ENCODE measurements around the gene GDAP2.
"Not testable (repeated sequence)": the region's sequence is repeated elsewhere in the genome, so short reads cannot be mapped to it uniquely, and the experiment has no call there.

Gene GDAP2

DNA sequence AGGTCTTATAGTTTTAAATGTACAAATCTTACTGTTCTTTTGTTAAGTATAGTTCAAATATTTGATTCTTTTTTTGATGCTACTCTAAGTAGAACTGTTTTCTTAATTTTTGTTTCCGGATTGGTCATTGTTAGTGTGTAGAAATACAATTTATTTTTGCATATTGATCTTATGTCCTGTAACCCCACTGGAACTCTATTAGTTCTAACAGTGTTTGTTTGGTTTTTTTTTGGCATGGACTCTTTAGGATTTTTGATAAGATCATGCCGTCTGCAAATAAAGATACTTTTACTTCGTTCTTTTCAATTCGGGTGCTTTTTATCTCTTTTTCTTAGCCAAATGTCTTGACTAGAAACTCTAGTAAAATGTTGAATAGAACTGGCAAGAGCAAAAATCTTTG, 26.5 kb downstream of the GDAP2 start:
- in situ Hi-C loops (cut with MboI; ENCODE audit: low sequenced_read_pairs): no loop called here

GRCh38 chr1:117899801-117900200, 29.6 kb downstream of the GDAP2 start:
- in situ Hi-C loops (cut with MboI; ENCODE audit: low sequenced_read_pairs): no loop called here

GRCh38 chr1:117897551-117897950, 31.9 kb downstream of the GDAP2 start:
- in situ Hi-C loops (cut with MboI; ENCODE audit: low sequenced_read_pairs): no loop called here

DNA sequence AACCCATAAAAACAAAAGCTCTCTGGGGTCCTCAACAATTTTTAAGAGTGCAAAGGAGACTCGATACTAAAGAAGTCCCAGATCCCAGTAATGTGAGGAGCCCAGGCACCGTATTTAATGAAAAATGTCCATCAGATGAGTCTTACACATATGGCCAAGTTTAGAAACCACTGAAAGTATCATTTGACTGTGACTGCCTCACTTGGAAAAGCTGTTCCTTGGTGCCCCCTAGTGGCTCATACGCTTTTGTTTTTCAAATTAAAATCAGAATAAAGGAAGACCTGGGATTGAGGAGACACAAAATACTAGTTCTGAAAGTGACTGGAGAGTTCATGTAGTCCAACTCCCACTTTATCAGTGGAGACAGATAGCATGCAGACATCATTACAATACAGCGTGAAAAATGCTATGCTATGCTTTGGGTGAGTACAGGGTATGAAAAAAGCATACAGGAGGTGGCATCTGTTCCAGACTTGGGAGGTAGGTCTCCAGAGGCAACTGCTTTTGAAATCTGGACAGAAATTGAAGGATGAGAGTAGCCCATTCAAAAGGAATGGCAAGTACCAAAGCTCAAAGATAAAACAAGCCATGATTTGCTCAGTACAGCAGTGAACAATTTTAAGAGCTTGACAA, 33.8 kb downstream of the GDAP2 start:
- in situ Hi-C loops (cut with MboI; ENCODE audit: low sequenced_read_pairs): no loop called here

DNA sequence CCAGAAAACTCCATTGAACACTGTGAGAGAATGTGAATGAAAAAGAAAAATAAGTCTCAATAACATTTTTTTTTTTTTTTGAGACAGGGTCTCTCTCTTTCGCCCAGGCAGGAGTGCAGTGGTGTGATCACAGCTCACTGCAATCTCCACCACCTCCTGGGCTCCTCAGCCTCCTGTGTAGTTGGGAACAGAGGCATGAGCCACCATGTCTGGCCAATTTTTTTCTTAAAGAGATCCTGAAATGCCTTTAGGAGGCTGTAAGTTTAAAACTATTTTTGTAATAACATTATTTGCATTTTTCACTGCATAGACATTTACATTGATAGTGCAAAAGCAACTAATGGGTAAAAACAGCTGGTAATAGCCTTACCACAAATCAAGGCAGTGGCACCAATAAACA, 35.3 kb downstream of the GDAP2 start:
- in situ Hi-C loops (cut with MboI; ENCODE audit: low sequenced_read_pairs): no loop called here

GRCh38 chr1:117892512-117892911, 36.9 kb downstream of the GDAP2 start:
- in situ Hi-C loops (cut with MboI; ENCODE audit: low sequenced_read_pairs): no loop called here

DNA sequence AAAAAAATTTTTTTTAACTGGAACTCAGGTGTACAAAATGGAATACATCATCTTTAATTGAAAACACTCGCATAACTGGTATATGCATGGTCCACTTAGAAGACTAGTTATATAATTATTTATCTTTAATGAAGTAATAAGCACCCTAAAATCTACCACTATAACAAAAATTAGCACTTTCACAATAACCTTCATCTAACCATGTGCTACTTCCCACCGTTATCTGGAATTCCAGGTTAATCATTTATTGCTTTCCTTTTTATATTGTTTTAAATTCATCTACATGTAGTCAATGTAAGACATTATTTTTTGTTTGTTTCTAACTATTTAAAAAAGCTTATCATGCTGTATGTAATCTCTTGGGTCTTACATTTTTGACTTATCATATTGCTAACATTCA, 39.0 kb downstream of the GDAP2 start:
- in situ Hi-C loops (cut with MboI; ENCODE audit: low sequenced_read_pairs): no loop called here

DNA sequence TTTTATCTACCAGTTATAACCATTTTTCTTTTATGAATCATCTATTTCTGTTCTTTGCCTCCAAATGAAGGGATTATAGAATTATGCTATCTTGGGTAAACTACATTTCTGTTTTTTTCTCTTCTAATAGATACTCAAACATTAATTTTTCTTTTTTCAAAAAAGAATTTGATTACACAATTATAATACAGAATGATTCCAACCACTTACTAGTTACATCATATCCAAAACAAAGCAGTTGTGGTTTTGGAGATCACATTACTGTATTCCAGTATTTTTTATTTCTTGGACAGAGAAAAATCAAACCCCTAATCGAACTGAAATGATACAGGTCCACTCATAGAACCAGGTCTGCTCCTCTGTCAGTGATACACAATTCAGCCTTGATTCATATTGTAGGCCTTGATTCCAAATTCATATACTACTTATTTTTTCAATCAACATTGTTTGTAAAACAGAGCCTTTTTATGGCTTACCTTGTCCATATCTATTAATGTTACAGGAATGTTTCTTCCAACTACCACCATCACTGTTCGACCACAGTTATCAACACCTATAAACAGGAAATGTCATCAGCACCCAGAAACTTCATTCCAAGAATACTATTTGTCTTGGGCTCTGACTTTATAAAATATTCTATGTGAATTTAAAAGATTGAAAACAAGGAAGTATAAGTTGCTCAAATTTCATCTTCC, 43.2 kb downstream of the GDAP2 start:
- in situ Hi-C loops (cut with MboI; ENCODE audit: low sequenced_read_pairs): no loop called here

DNA sequence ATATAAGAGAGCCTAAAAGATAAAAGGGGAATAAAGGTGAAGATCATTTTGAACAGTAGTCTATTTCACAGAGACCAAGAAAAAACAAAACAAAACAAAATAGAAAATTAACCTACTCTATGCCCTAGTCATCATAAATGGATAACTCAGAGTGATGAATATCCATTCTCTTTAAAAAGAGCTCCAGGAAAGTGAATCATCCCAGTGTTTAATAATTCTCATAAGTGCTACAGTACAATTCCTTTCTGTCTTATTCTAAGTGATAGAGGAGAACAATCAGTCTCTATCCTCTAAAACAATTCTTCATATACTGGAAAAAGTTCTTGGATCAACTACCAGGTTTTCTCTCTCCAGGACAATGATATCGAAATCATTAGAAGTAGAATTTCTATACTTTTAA, 45.8 kb downstream of the GDAP2 start:
- in situ Hi-C loops (cut with MboI; ENCODE audit: low sequenced_read_pairs): no loop called here

GRCh38 chr1:117879284-117879683, 50.1 kb downstream of the GDAP2 start:
- in situ Hi-C loops (cut with MboI; ENCODE audit: low sequenced_read_pairs): no loop called here

- in situ Hi-C loops (cut with MboI; ENCODE audit: low sequenced_read_pairs): no loop called here
Measured at GRCh38 chr1:117877823-117878222, 51.6 kb downstream of the GDAP2 start.

DNA sequence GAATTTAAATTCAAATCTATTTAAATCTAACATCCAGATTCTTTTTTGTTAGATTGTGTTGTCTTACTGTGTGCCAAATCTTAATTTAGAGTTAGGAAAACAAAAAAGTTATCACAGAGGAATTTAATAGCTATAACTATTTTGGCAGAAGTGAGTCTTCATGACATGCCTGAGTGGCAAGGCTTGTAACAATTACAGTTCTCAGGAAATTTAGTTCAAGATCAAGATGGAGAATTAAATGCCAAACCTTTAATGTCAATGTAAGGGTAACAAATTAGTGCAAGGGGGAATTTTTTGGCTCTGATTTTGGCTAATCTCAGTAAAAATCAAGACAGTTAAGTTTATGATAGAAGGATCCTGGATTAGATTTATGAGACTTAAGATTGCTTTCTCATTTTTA, 58.4 kb downstream of the GDAP2 start:
- in situ Hi-C loops (cut with MboI; ENCODE audit: low sequenced_read_pairs): no loop called here

- in situ Hi-C loops (cut with MboI; ENCODE audit: low sequenced_read_pairs): no loop called here
Measured at GRCh38 chr1:117861694-117862093, 67.7 kb downstream of the GDAP2 start.

DNA sequence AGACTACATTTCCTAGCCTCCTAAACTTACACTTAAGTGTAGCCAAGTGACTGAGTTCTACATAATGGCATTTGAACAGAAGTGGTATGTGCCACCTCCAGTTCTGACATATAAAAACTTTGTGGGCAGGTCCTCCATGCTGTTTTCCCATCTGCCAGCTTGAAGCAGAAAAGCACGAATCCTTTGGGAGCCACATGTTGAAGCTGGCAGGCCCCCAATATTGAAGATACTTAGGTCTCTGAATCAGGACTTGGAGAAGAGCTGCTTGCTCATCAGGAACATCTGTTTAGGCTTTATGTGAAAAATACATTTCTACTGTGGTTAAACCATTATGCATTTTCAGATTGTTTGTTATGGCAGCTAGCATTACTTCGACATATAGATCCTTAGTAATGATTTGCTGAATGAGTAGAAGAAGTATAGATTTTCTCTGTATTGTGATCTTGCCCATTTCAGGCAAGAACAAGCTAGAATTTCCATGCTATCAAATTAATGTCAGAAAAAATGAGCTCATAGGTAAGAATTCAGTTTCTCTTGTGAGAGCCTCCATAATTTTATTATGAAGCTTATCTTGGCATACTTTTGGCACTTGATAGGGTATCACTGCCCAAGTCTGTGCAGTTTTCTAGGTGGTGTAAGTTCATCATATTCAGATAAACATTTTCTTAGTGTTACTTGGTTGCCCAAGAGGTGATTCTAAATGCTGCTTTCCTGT, 68.4 kb downstream of the GDAP2 start:
- in situ Hi-C loops (cut with MboI; ENCODE audit: low sequenced_read_pairs): no loop called here

DNA sequence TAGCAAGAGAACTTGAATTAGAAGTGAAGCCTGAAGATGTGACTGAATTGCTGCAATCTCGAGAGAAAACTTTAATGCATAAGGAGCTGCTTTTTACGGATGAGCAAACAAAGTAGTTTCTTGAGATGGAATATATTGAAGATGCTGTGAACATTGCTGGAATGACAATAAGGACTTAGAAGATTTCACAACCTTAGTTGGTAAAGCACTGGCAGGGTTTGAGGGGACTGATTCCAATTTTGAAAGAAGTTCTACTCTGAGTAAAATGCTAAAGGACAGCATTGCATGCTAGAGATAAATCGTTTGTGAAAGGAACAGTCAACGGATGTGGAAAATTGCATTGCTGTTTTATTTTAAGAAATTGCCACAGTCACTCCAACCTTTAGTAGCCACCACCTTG, 69.5 kb downstream of the GDAP2 start:
- in situ Hi-C loops (cut with MboI; ENCODE audit: low sequenced_read_pairs): no loop called here

DNA sequence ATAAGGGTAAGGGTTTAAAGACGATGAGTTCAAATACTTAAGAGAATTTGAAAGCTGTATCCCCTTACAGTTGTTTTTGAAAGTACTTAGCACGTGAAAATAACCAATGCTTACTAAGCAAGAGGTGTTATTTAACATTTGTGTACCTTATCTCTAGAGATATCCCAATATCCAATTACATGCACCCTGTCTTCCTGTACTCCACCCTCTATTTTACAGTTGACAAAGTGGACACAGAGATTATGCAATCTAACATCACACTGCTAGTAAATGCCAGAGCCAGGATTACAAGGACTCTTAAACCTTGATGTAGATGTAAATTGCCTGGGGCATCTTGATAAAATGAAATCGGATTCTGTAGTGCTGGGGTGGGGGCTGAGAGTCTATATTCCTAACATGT, 72.0 kb downstream of the GDAP2 start:
- in situ Hi-C loops (cut with MboI; ENCODE audit: low sequenced_read_pairs): no loop called here

GRCh38 chr1:117852853-117853553, 76.4 kb downstream of the GDAP2 start:
- in situ Hi-C loops (cut with MboI; ENCODE audit: low sequenced_read_pairs): no loop called here

- in situ Hi-C loops (cut with MboI; ENCODE audit: low sequenced_read_pairs): no loop called here
Measured at GRCh38 chr1:117851687-117852086, 77.7 kb downstream of the GDAP2 start.

GRCh38 chr1:117846674-117847425, 82.6 kb downstream of the GDAP2 start:
- in situ Hi-C loops (cut with MboI; ENCODE audit: low sequenced_read_pairs): no loop called here

DNA sequence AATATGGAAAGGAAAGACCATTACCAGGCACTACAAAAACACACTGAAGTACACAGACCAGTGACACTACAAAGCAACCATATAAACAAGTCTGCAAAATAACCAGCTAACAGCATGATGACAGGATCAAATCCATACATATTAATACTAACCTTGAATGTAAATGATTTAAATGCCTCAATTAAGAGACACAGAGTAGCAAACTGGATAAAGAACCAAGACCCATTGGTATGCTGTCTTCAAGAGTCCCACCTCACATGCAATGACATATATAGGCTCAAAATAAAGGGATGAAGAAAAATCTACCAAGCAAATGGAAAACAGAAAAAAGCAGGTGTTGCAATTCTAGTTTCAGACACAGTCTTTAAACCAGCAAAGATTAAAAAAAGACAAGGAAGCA, 84.9 kb downstream of the GDAP2 start:
- in situ Hi-C loops (cut with MboI; ENCODE audit: low sequenced_read_pairs): not testable (repeated sequence)

GRCh38 chr1:117843791-117844190, 85.6 kb downstream of the GDAP2 start:
- in situ Hi-C loops (cut with MboI; ENCODE audit: low sequenced_read_pairs): no loop called here

Data from HL-60/S4 treated with phorbol 12-myristate 13-acetate at 8.2 ng/mL for 4 days and 3 days (cell line).